Fibroblast of mammary gland (primary cell): ENCODE measurements around the gene EHD1.

Source experiments
- DNase-seq: peaks from one replicate; pipeline ENCODE4 v3.0.0-alpha.2; 2010; ENCODE audit warnings: low read depth
- H3K4me3 ChIP-seq: 2 replicates; pipeline ENCODE4 v1.5.1; 2011; ENCODE audit warnings: low read depth, mild to moderate bottlenecking, low read length, moderate library complexity; ENCODE audit not compliant: control insufficient read depth
- CTCF ChIP-seq: conservative IDR thresholded peaks from 2 replicates; pipeline ENCODE4 v1.5.1; 2011; ENCODE audit warnings: low read depth, low read length, inconsistent platforms; ENCODE audit not compliant: control insufficient read depth, insufficient read depth

The EHD1 gene

GRCh38 chr11:64833198-64833502 lies 45.3 kb downstream of the EHD1 start:
- DNase-seq: no peak
- H3K4me3 ChIP-seq: no peak overlapping the region
- TF ChIP-seq CTCF: no peak

GRCh38 chr11:64832467-64833197 lies 45.8 kb downstream of the EHD1 start:
- no peak for DNase-seq
- no peak overlapping the region for H3K4me3 ChIP-seq
- no peak for TF ChIP-seq CTCF

GRCh38 chr11:64831411-64831891 lies 47.0 kb downstream of the EHD1 start:
- no peak overlapping the region for H3K4me3 ChIP-seq
- DNase-seq: no peak
- no peak for TF ChIP-seq CTCF

- no peak overlapping the region for H3K4me3 ChIP-seq
- DNase-seq: no peak
- TF ChIP-seq CTCF: no peak
These were observed 48.7 kb downstream of the EHD1 start for GRCh38 chr11:64829536-64830251.

GRCh38 chr11:64827451-64827839 lies 51.0 kb downstream of the EHD1 start:
- DNase-seq: no peak
- H3K4me3 ChIP-seq: no peak overlapping the region
- TF ChIP-seq CTCF: no peak

GRCh38 chr11:64826578-64827450 lies 51.6 kb downstream of the EHD1 start:
- TF ChIP-seq CTCF: no peak
- no peak overlapping the region for H3K4me3 ChIP-seq
- no peak for DNase-seq
